ENCODE data around the gene CSTB. TPM values are rescaled to one million over a fixed set of nuclear protein-coding genes. Genes with fewer than 3 reads are reported as not detected.
A peak's percentile ranks its signal among the peaks of the same experiment; 100 is the strongest.

CSTB gene
- total and polyA plus RNA-seq, 2 of the 8 experiments (the other 6 are each of a cell fraction or from before 2014, with no cell fraction given) = 53.8 to 64.1 TPM

GRCh38 chr21:43760391-43760958 lies 15.6 kb downstream of the CSTB start:
- WGBS, 2 experiments (ENCODE audit: extremely low coverage in 1 of 2, insufficient coverage in 1 of 2, insufficient read length in 1 of 2, insufficient replicate concordance in 2 of 2, low coverage in 1 of 2, low lambda C conversion rate in 2 of 2, missing lambda C conversion rate in 1 of 2) = 92% methylated on average over 20 of the region's 22 CpGs; no CpG with 5 or more reads in 1 of the 2 experiments
- H3K4me2 ChIP-seq (ENCODE audit: insufficient read depth in 1 of 2, low read depth in 2 of 2, low read length in 2 of 2) = no peak overlapping the region
- CTCF ChIA-PET (ENCODE audit: partially characterized antibody) = interaction anchor here (0.9 to 2.0 kb wide), 3 partner anchors 11 to 50 kb away, joined by 3 to 7 read pairs (median 3); no protein-coding TSS in a partner anchor

More at GRCh38 chr21:43760391-43760958, 15.6 kb downstream of the CSTB start:
- H3K27me3 ChIP-seq (replicated peaks in 1 of 4; ENCODE audit: control insufficient read depth in 3 of 4, extremely low read depth in 1 of 4, insufficient read depth in 3 of 4, low read length in 3 of 4) = no peaks in the 10 kb centered on the region
- H3K9me3 ChIP-seq (ENCODE audit: insufficient read depth in 2 of 2, low read depth in 1 of 2, low read length in 1 of 2) = no peaks in the 10 kb centered on the region
- H2BK20ac ChIP-seq (ENCODE audit: low read length) = no peak overlapping the region
- H2BK15ac ChIP-seq (ENCODE audit: low read length) = no peak overlapping the region
- POLR2A ChIA-PET (ENCODE audit: partially characterized antibody) = interaction anchor here (1.0 to 3.4 kb wide), 2 partner anchors 12 to 41 kb away, joined by 3 to 28 read pairs; no protein-coding TSS in a partner anchor
- DNase-seq (ENCODE audit: low read depth in 1 of 2, low spot score in 2 of 2) (no peak), FAIRE-seq (no peak)
- H2BK120ac ChIP-seq (replicated peaks; ENCODE audit: low read depth, low read length) = no peak overlapping the region
- H3K79me1 ChIP-seq (ENCODE audit: low read depth, low read length) = no peaks in the 10 kb centered on the region
- H3K9ac ChIP-seq (replicated peaks in 1 of 4; ENCODE audit: extremely low read depth in 1 of 4, low read depth in 3 of 4, low read length in 3 of 4) = no peak overlapping the region
- no peak overlapping the region for H2AFZ ChIP-seq (ENCODE audit: low read length)
- H3K36me3 ChIP-seq (ENCODE audit: control insufficient read depth in 2 of 4, insufficient read depth in 4 of 4, low read length in 3 of 4) = peaks cover 5 to 24% (median 11%) of the 10 kb centered on the region in 4 experiments; a peak in 7 of 8 replicates
- no peak overlapping the region for H3K23ac ChIP-seq (ENCODE audit: insufficient read length)
- no peak overlapping the region for H4K8ac ChIP-seq (ENCODE audit: extremely low read depth, insufficient read depth, low read length)
- H2AK5ac ChIP-seq (ENCODE audit: low read depth, low read length) = no peak overlapping the region
- no peak overlapping the region for H3K4me3 ChIP-seq (ENCODE audit: extremely low read depth in 1 of 4, insufficient read depth in 2 of 4, low read depth in 3 of 4, low read length in 4 of 4)
- no peak overlapping the region for H2BK5ac ChIP-seq (ENCODE audit: low read depth, low read length)
- peaks cover 0 to 11% of the 10 kb centered on the region in 2 experiments for H4K20me1 ChIP-seq (replicated peaks in 1 of 2; ENCODE audit: control insufficient read depth in 1 of 2, insufficient read depth in 2 of 2, low read length in 2 of 2)
- H3K23me2 ChIP-seq (ENCODE audit: low read depth, low read length) = no peaks in the 10 kb centered on the region
- no peak overlapping the region for H3K14ac ChIP-seq (ENCODE audit: insufficient read length)
- no peak overlapping the region for H4K91ac ChIP-seq (replicated peaks; ENCODE audit: insufficient read length, low read length)
- no peak overlapping the region for H2BK12ac ChIP-seq (ENCODE audit: low read depth, low read length)
- H3K18ac ChIP-seq (ENCODE audit: extremely low read depth, low read length) = no peak overlapping the region
- TF ChIP-seq RAD21 (IDR thresholded peaks at IDR 0.05 in 1 of 2, conservative IDR thresholded peaks at IDR 0.05 in 1 of 2; ENCODE audit: low read depth in 2 of 2, low read length in 2 of 2) (peak in 1 of 2 experiments; percentile 19; a peak in 1 of 4 replicates), KDM1A (IDR thresholded peaks at IDR 0.05; ENCODE audit: borderline replicate concordance, low read length) (no peak)
- no peak overlapping the region for H3K27ac ChIP-seq (ENCODE audit: low read depth, low read length)
- no peak overlapping the region for H4K5ac ChIP-seq (ENCODE audit: insufficient read length, low read depth, low read length)
- H3K56ac ChIP-seq (replicated peaks; ENCODE audit: insufficient read length, low read depth, low read length) = no peak overlapping the region
- no peak overlapping the region for H3K4ac ChIP-seq (replicated peaks; ENCODE audit: insufficient read length, low read depth, low read length)
- no peaks in the 10 kb centered on the region for H3K4me1 ChIP-seq (replicated peaks in 1 of 4; ENCODE audit: control insufficient read depth in 3 of 4, insufficient read depth in 4 of 4, low read length in 3 of 4)
- H3K79me2 ChIP-seq (ENCODE audit: control insufficient read depth in 1 of 2, insufficient read depth in 2 of 2, low read length in 2 of 2) = no peaks in the 10 kb centered on the region
